HPDE6-E6E7 (cell line): ENCODE measurements around the gene TTLL5.
A peak's percentile ranks its signal among the peaks of the same experiment; 100 is the strongest.

Source experiments
- DNase-seq: peaks from one replicate; pipeline ENCODE4 v3.0.0; 2011; ENCODE audit warnings: missing footprints; ENCODE audit errors: extremely low spot score

The TTLL5 gene

GRCh38 chr14:75738192-75738591 lies 77.1 kb downstream of the TTLL5 start:
- no peak for DNase-seq

GRCh38 chr14:75742867-75743266 lies 81.8 kb downstream of the TTLL5 start:
- no peak for DNase-seq

- no peak for DNase-seq
These were observed 86.9 kb downstream of the TTLL5 start for GRCh38 chr14:75747899-75748298.

GRCh38 chr14:75748336-75748735 lies 87.3 kb downstream of the TTLL5 start:
- no peak for DNase-seq

GRCh38 chr14:75751296-75751695 lies 90.2 kb downstream of the TTLL5 start:
- no peak for DNase-seq

GRCh38 chr14:75752086-75752485 lies 91.0 kb downstream of the TTLL5 start:
- DNase-seq: no peak

GRCh38 chr14:75752907-75753594 lies 92.0 kb downstream of the TTLL5 start:
- no peak for DNase-seq

GRCh38 chr14:75753696-75754095 lies 92.7 kb downstream of the TTLL5 start:
- no peak for DNase-seq

GRCh38 chr14:75757644-75758402 lies 96.8 kb downstream of the TTLL5 start:
- no peak for DNase-seq

- DNase-seq: no peak
These were observed 103.0 kb downstream of the TTLL5 start for GRCh38 chr14:75764020-75764419.

- DNase-seq: no peak
These were observed 108.1 kb downstream of the TTLL5 start for GRCh38 chr14:75769047-75769685.

- no peak for DNase-seq
These were observed 109.6 kb downstream of the TTLL5 start for GRCh38 chr14:75770635-75771034.

- no peak for DNase-seq
These were observed 110.5 kb downstream of the TTLL5 start for GRCh38 chr14:75771595-75771994.

GRCh38 chr14:75773046-75773445 lies 112.0 kb downstream of the TTLL5 start:
- no peak for DNase-seq

GRCh38 chr14:75781096-75781495 lies 120.0 kb downstream of the TTLL5 start:
- DNase-seq: peak; percentile 49

- no peak for DNase-seq
These were observed 122.1 kb downstream of the TTLL5 start for GRCh38 chr14:75783184-75783583.

- DNase-seq: no peak
These were observed 122.7 kb downstream of the TTLL5 start for GRCh38 chr14:75783602-75784313.

GRCh38 chr14:75784314-75784686 lies 123.3 kb downstream of the TTLL5 start:
- no peak for DNase-seq

- no peak for DNase-seq
These were observed 132.8 kb downstream of the TTLL5 start for GRCh38 chr14:75793806-75794205.

GRCh38 chr14:75794615-75795038 lies 133.6 kb downstream of the TTLL5 start:
- DNase-seq: peak; percentile 12

- DNase-seq: no peak
These were observed 139.7 kb downstream of the TTLL5 start for GRCh38 chr14:75800792-75801191.

- DNase-seq: no peak
These were observed 141.4 kb downstream of the TTLL5 start for GRCh38 chr14:75802486-75802885.
